ENCODE measurements around the gene ZNF263. TPM values are rescaled to one million over a fixed set of nuclear protein-coding genes. Genes with fewer than 3 reads are reported as not detected.

Gene ZNF263
- 63.5 and 73.7 TPM in 2 replicates for total RNA-seq (2013; cell fraction: nucleolus; rRNA removed)
- total RNA-seq (2014; rRNA removed) = 39.0 and 45.6 TPM in 2 replicates
- 29.0 and 29.7 TPM in 2 replicates for total RNA-seq (2014; rRNA removed; fragmentation: Illumina TruSeq; extraction: Trizol)
- total RNA-seq (2021) = 24.6 and 28.3 TPM in 2 replicates
- polyA plus RNA-seq (2011; ENCODE audit: low read depth) = 22.5 TPM
- polyA plus RNA-seq (2011; rRNA removed) = 12.0 and 13.4 TPM in 2 replicates
- 17.2 and 18.2 TPM in 2 replicates for polyA plus RNA-seq (2011; cell fraction: cytosol; rRNA removed)
- polyA plus RNA-seq (2011; cell fraction: nucleus; rRNA removed) = 29.7 and 36.6 TPM in 2 replicates
- polyA plus RNA-seq (2012) = 22.7 and 28.4 TPM in 2 replicates
- polyA plus RNA-seq (2014; fragmentation: Illumina TruSeq; extraction: Trizol) = 31.2 and 38.0 TPM in 2 replicates
- polyA plus RNA-seq (2014; fragmentation: Nextera tagmentation; extraction: Ambion mirVana) = 1 to 10 TPM; 4.7 to 5.3 TPM
- 22.6 and 23.2 TPM in 2 replicates for polyA plus RNA-seq (2014; rRNA removed)
- polyA plus RNA-seq (2016; fragmentation: Nextera tagmentation; extraction: Ambion mirVana) = 10 to 100 TPM; 17.2 to 26.3 TPM
- polyA minus RNA-seq (2011; rRNA and poly(A)+ RNA removed) = 12.2 and 17.7 TPM in 2 replicates
- polyA minus RNA-seq (2011; cell fraction: cytosol; rRNA and poly(A)+ RNA removed) = 11.1 and 13.6 TPM in 2 replicates
- polyA minus RNA-seq (2011; cell fraction: nucleus; rRNA and poly(A)+ RNA removed) = 20.8 and 27.5 TPM in 2 replicates
- percentile 78 among the genes with signal in this experiment for Bru-seq, nascent RNA
- BruChase-seq, experiment 1, labeled RNA remaining after a 6-hour chase = percentile 67 among the genes with signal in this experiment
- percentile 82 among the genes with signal in this experiment for BruChase-seq, experiment 2, labeled RNA remaining after a 2-hour chase
- long read RNA-seq, experiment 1, partial matches to known transcripts = 0 of 5 reads
- long read RNA-seq, experiment 1, other reads (novel, unspliced or antisense) = 0 of 5 reads
- long read RNA-seq, experiment 2, partial matches to known transcripts = 13 of 17 reads
- long read RNA-seq, experiment 2, other reads (novel, unspliced or antisense) = 2 of 17 reads

DNA sequence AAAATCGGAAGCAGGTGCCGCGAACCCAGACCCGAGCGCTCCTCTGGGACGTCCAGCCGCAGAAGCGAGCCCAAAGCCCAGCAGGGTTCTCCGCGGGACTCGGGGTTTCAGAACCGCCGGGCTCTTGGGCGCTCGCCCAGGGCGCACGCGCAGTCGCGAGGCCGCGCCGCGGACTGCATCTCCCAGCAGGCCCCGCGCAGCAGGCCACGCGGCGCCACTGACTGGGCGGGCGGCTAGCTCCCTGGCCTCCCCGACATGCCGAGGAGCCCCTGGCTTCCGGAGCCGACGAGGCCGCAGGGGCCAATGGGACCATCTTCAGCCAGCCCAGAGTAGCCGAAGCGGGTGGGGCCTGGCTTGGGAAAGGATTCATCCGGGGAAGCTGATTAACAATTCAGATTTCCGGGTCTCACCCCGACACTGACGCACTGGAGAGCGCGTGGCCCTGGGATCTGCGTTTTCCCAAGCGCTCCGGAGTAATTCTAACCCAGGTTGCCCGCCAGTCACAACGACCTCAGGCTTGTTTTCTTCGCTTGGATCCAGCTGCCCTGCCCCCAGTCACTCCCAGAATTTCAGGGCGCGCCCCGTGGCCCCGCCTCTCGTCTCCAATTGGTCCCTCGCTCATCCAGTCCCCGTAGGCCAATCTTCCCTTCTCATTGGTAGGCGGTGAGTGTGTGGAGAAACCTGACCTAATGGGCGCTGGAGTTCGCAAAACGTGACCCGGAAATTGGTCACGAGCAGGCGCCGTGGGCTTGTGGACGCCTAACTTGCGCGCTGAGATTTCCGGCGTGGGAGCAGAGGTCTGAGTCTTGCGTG is at the start of gene ZNF263:
ZNF263 (plus strand) TSS at position 762 of the 813 bp plus-strand sequence. CDS start 328 bp downstream, outside the sequence.
- peaks cover 10% of the 10 kb centered on the region; the same call in 1 of the 2 replicates for H3K4me1 ChIP-seq (ENCODE audit: control insufficient read depth, insufficient read depth, low read length)
- SMC1A ChIA-PET (ENCODE audit: uncharacterized antibody, unreplicated experiment) = interaction anchor here (0.7 to 1.9 kb wide), 7 partner anchors 15 to 178 kb away, joined by 3 to 5 read pairs (median 4); partner anchors contain the start of gene ZNF200
- CTCF ChIA-PET = interaction anchor here (0.6 to 1.6 kb wide), 10 partner anchors 14 to 240 kb away, joined by 3 to 4 read pairs (median 4); partner anchors contain the start of genes CLUAP1, ZNF174 and ZSCAN32
- H3K9ac ChIP-seq (ENCODE audit: control insufficient read depth, insufficient read depth, low read length) = peak within 1 kb of the TSS; percentile 95
- peak; percentile 95 for ATAC-seq
- H4K20me1 ChIP-seq (ENCODE audit: control insufficient read depth, insufficient read depth) = no peaks in the 10 kb centered on the region
- H3K27me3 ChIP-seq (replicated peaks in 1 of 2; ENCODE audit: control insufficient read depth in 2 of 2, insufficient read depth in 2 of 2, low read length in 1 of 2) = no peaks in the 10 kb centered on the region
- DNase-seq (ENCODE audit: low read depth, low spot score) = peak; percentile 88
- peak within 1 kb of the TSS; percentile 98 for H3K27ac ChIP-seq (ENCODE audit: control insufficient read depth, insufficient read depth)
- peaks cover 23% of the 10 kb centered on the region for H3K9me3 ChIP-seq (replicated peaks; ENCODE audit: control insufficient read depth, insufficient read depth, low read length)
- in situ Hi-C loops (cut with MboI) = no loop called here
- under 1% methylated on average over 72 of the region's 72 CpGs for WGBS (ENCODE audit: insufficient coverage, insufficient replicate concordance, low lambda C conversion rate, missing lambda C conversion rate)
- peak within 1 kb of the TSS; percentile 91 for H3K4me3 ChIP-seq
- intact Hi-C loops (cut with micrococcal nuclease; ENCODE audit: unreplicated experiment) = loop anchor here (1.0 to 10.0 kb wide), 3 partner anchors 19 to 122 kb away; partner anchors contain the start of genes ZNF174 and ZSCAN32
- peak; percentile 76 for FAIRE-seq
- RAD21 ChIA-PET (ENCODE audit: unreplicated experiment) = interaction anchor here (0.6 to 1.2 kb wide), 5 partner anchors 13 to 161 kb away, joined by 3 to 5 read pairs (median 4); partner anchors contain the start of genes NAA60, ZNF174, ZNF597 and ZSCAN32
- H3K36me3 ChIP-seq (ENCODE audit: control insufficient read depth in 2 of 2, insufficient read depth in 2 of 2, low read length in 1 of 2) = peaks cover 5 to 15% of the 10 kb centered on the region in 2 experiments; a peak in 3 of 4 replicates
- peak within 1 kb of the TSS; percentile 99 for H3K4me2 ChIP-seq (ENCODE audit: control insufficient read depth, insufficient read depth)
- TSS peak; percentile 92 for BruUV-seq (replicated peaks)
- POLR2A ChIA-PET = interaction anchor here (0.5 to 2.1 kb wide), 11 partner anchors 15 to 165 kb away, joined by 3 to 10 read pairs (median 4); partner anchors contain the start of genes NAA60, ZNF174, ZNF200 and ZNF597
- H2AFZ ChIP-seq (ENCODE audit: control insufficient read depth, low read depth, low read length) = peak within 1 kb of the TSS; percentile 91
- H3K79me2 ChIP-seq (ENCODE audit: control insufficient read depth, insufficient read depth, low read length) = peaks cover 32% of the 10 kb centered on the region
- TF ChIP-seq CBX5 (IDR thresholded peaks at IDR 0.05; ENCODE audit: low read depth) (no peak), FOS (IDR thresholded peaks at IDR 0.05; ENCODE audit: borderline replicate concordance, extremely low read depth, insufficient read length) (no peak), RAD51 (IDR thresholded peaks at IDR 0.05) (peak; percentile 96), DPF2 (IDR thresholded peaks at IDR 0.05) (no peak; the same call in none of the 2 replicates), TBL1XR1 (IDR thresholded peaks at IDR 0.05; ENCODE audit: low read depth, low read length) (no peak; the same call in 1 of the 2 replicates), RFX5 (IDR thresholded peaks at IDR 0.05; ENCODE audit: low read depth, low read length) (peak; percentile 77), NBN (IDR thresholded peaks at IDR 0.05) (peak; percentile 91; the same call in 1 of the 2 replicates), HCFC1 (IDR thresholded peaks at IDR 0.05; ENCODE audit: low read length) (peak; percentile 90), TAF1 (IDR thresholded peaks at IDR 0.05; ENCODE audit: borderline replicate concordance, low read depth, low read length) (peak; percentile 59; the same call in 1 of the 2 replicates), ZNF217 (IDR thresholded peaks at IDR 0.05) (no peak), YY1 (IDR thresholded peaks at IDR 0.05; ENCODE audit: low read depth, low read length) (peak; percentile 85), CTCF (IDR thresholded peaks at IDR 0.05 in 2 of 3, conservative IDR thresholded peaks at IDR 0.05 in 1 of 3; ENCODE audit: control insufficient read depth in 2 of 3, extremely low read depth in 1 of 3, insufficient read depth in 1 of 3, low read depth in 3 of 3, low read length in 3 of 3) (no peak), HDAC2 (IDR thresholded peaks at IDR 0.05) (no peak), GABPA (IDR thresholded peaks at IDR 0.05; ENCODE audit: low read depth) (peak; percentile 92), MEF2A (IDR thresholded peaks at IDR 0.05; ENCODE audit: insufficient read depth, low read depth, low read length) (0 out of 2 replicates have a peak, but pooled peaks have one; percentile 4), TCF12 (IDR thresholded peaks at IDR 0.05; ENCODE audit: low read depth, low read length) (0 out of 2 replicates have a peak, but pooled peaks have one; percentile 29)
- TF ChIP-seq, protein P1, sequence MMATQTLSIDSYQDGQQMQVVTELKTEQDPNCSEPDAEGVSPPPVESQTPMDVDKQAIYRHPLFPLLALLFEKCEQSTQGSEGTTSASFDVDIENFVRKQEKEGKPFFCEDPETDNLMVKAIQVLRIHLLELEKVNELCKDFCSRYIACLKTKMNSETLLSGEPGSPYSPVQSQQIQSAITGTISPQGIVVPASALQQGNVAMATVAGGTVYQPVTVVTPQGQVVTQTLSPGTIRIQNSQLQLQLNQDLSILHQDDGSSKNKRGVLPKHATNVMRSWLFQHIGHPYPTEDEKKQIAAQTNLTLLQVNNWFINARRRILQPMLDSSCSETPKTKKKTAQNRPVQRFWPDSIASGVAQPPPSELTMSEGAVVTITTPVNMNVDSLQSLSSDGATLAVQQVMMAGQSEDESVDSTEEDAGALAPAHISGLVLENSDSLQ (IDR thresholded peaks at IDR 0.05) = peak; percentile 86
